Stimulated activated CD4-positive, alpha-beta T cell treated with anti-CD3 and anti-CD28 coated beads, Interleukin-12 subunit alpha, Interleukin-12 subunit beta, amount 100 ng/mL, for 48 hours (primary cell): ENCODE data around the gene ASB10.

ENCODE experiments used
- DNase-seq, 3 donors: peaks; one replicate each; pipeline ENCODE4 v3.0.0-alpha.2; 2020; ENCODE audit warnings: low read depth in 2 of 3, low spot score in 1 of 3

Gene ASB10

GRCh38 chr7:151167197-151167961, 19.7 kb downstream of the ASB10 start, which contains the start of gene GBX1:
Gene GBX1, minus strand, starts transcription at chr7:151167694. Its CDS starts 146 bp downstream, at chr7:151167548.
- DNase-seq = no peak

GRCh38 chr7:151166629-151167196, 20.3 kb downstream of the ASB10 start:
- DNase-seq = no peak

- no peak for DNase-seq
These were observed 25.3 kb downstream of the ASB10 start for GRCh38 chr7:151161757-151162156.

- DNase-seq = no peak
These were observed 29.3 kb downstream of the ASB10 start for GRCh38 chr7:151157645-151158329.

GRCh38 chr7:151152643-151153513, 34.2 kb downstream of the ASB10 start:
- no peak for DNase-seq

- DNase-seq = no peak
These were observed 36.7 kb downstream of the ASB10 start for GRCh38 chr7:151150388-151150787.

- DNase-seq = no peak
These were observed 38.5 kb downstream of the ASB10 start for GRCh38 chr7:151148319-151149259.

- DNase-seq = no peak
These were observed 40.3 kb downstream of the ASB10 start for GRCh38 chr7:151146761-151147160.

- DNase-seq = no peak
These were observed 42.7 kb downstream of the ASB10 start for GRCh38 chr7:151144387-151144786.

- DNase-seq = no peak
These were observed 43.6 kb downstream of the ASB10 start for GRCh38 chr7:151143261-151144015.

- DNase-seq = no peak
These were observed 44.4 kb downstream of the ASB10 start for GRCh38 chr7:151142686-151143040.

- no peak for DNase-seq
These were observed 45.0 kb downstream of the ASB10 start for GRCh38 chr7:151141855-151142685.

GRCh38 chr7:151141311-151141854, 45.7 kb downstream of the ASB10 start:
- no peak for DNase-seq

- DNase-seq = no peak
These were observed 46.2 kb downstream of the ASB10 start for GRCh38 chr7:151140826-151141225.

- DNase-seq = no peak
These were observed 47.3 kb downstream of the ASB10 start for GRCh38 chr7:151139791-151140190.

GRCh38 chr7:151139071-151139790, 47.8 kb downstream of the ASB10 start:
- no peak for DNase-seq

GRCh38 chr7:151138153-151138851, 48.7 kb downstream of the ASB10 start:
- DNase-seq = no peak
